Measurements from ENCODE around the gene SLC7A14.

Gene SLC7A14

GRCh38 chr3:170423001-170423615, 162.8 kb downstream of the SLC7A14 start:
- H3K4me2 ChIP-seq (ENCODE audit: low read depth, low read length), result no peak overlapping the region

GRCh38 chr3:170421758-170422157, 164.1 kb downstream of the SLC7A14 start:
- H3K4me1 ChIP-seq (ENCODE audit: low read length), result no peaks in the 10 kb centered on the region
- H3K4me3 ChIP-seq (ENCODE audit: low read length), result no peak overlapping the region
- no peaks in the 10 kb centered on the region for H3F3A ChIP-seq (ENCODE audit: insufficient read depth, low read length)
- no peak overlapping the region for H3K27ac ChIP-seq (ENCODE audit: low read length)
- no peaks in the 10 kb centered on the region for H3K27me3 ChIP-seq (replicated peaks; ENCODE audit: insufficient read depth, low read length)
- H3K9ac ChIP-seq (ENCODE audit: low read length), result no peak overlapping the region
- no peak for TF ChIP-seq EZH2 (optimal IDR thresholded peaks at IDR 0.05; ENCODE audit: low read depth, low read length)
- no peaks in the 10 kb centered on the region for H3K36me3 ChIP-seq (replicated peaks; ENCODE audit: insufficient read depth, low read length)
- H3K9me2 ChIP-seq (replicated peaks; ENCODE audit: insufficient read depth, low read length), result no peaks in the 10 kb centered on the region
- no peaks in the 10 kb centered on the region for H4K20me1 ChIP-seq (ENCODE audit: insufficient read depth, low read length)
- no peaks in the 10 kb centered on the region for H3K9me3 ChIP-seq (replicated peaks; ENCODE audit: insufficient read depth, low read length)
- no peaks in the 10 kb centered on the region for H3K79me2 ChIP-seq (ENCODE audit: low read length)
- H3K4me2 ChIP-seq (ENCODE audit: low read depth, low read length), result no peak overlapping the region
- no peak overlapping the region for H2AFZ ChIP-seq (ENCODE audit: low read length)
- no peak for DNase-seq

More at GRCh38 chr3:170423001-170423615, 162.8 kb downstream of the SLC7A14 start:
- H3F3A ChIP-seq (ENCODE audit: insufficient read depth, low read length), result no peaks in the 10 kb centered on the region
- no peaks in the 10 kb centered on the region for H3K79me2 ChIP-seq (ENCODE audit: low read length)
- no peak for DNase-seq
- H3K27ac ChIP-seq (ENCODE audit: low read length), result no peak overlapping the region
- no peaks in the 10 kb centered on the region for H3K9me3 ChIP-seq (replicated peaks; ENCODE audit: insufficient read depth, low read length)
- H2AFZ ChIP-seq (ENCODE audit: low read length), result no peak overlapping the region
- no peak overlapping the region for H3K9ac ChIP-seq (ENCODE audit: low read length)
- H3K27me3 ChIP-seq (replicated peaks; ENCODE audit: insufficient read depth, low read length), result no peaks in the 10 kb centered on the region
- TF ChIP-seq EZH2phosphoT487 (IDR thresholded peaks at IDR 0.05; ENCODE audit: low read length) (no peak), EZH2 (optimal IDR thresholded peaks at IDR 0.05; ENCODE audit: low read depth, low read length) (no peak)
- TF ChIP-seq, protein P1, sequence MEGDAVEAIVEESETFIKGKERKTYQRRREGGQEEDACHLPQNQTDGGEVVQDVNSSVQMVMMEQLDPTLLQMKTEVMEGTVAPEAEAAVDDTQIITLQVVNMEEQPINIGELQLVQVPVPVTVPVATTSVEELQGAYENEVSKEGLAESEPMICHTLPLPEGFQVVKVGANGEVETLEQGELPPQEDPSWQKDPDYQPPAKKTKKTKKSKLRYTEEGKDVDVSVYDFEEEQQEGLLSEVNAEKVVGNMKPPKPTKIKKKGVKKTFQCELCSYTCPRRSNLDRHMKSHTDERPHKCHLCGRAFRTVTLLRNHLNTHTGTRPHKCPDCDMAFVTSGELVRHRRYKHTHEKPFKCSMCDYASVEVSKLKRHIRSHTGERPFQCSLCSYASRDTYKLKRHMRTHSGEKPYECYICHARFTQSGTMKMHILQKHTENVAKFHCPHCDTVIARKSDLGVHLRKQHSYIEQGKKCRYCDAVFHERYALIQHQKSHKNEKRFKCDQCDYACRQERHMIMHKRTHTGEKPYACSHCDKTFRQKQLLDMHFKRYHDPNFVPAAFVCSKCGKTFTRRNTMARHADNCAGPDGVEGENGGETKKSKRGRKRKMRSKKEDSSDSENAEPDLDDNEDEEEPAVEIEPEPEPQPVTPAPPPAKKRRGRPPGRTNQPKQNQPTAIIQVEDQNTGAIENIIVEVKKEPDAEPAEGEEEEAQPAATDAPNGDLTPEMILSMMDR (IDR thresholded peaks at IDR 0.05; ENCODE audit: low read length), result no peak
- H3K4me1 ChIP-seq (ENCODE audit: low read length), result peaks cover under 1% of the 10 kb centered on the region
- H4K20me1 ChIP-seq (ENCODE audit: insufficient read depth, low read length), result no peaks in the 10 kb centered on the region
- no peak overlapping the region for H3K4me3 ChIP-seq (ENCODE audit: low read length)
- H3K36me3 ChIP-seq (replicated peaks; ENCODE audit: insufficient read depth, low read length), result no peaks in the 10 kb centered on the region
- H3K9me2 ChIP-seq (replicated peaks; ENCODE audit: insufficient read depth, low read length), result no peaks in the 10 kb centered on the region

GRCh38 chr3:170421111-170421641, 164.7 kb downstream of the SLC7A14 start:
- no peak overlapping the region for H3K4me3 ChIP-seq (ENCODE audit: low read length)

More at GRCh38 chr3:170421111-170421641, 164.7 kb downstream of the SLC7A14 start:
- H3K9me2 ChIP-seq (replicated peaks; ENCODE audit: insufficient read depth, low read length), result no peaks in the 10 kb centered on the region
- H3K36me3 ChIP-seq (replicated peaks; ENCODE audit: insufficient read depth, low read length), result no peaks in the 10 kb centered on the region
- H3K27ac ChIP-seq (ENCODE audit: low read length), result no peak overlapping the region
- H3K4me2 ChIP-seq (ENCODE audit: low read depth, low read length), result no peak overlapping the region
- no peaks in the 10 kb centered on the region for H3K27me3 ChIP-seq (replicated peaks; ENCODE audit: insufficient read depth, low read length)
- no peak overlapping the region for H2AFZ ChIP-seq (ENCODE audit: low read length)
- no peaks in the 10 kb centered on the region for H3K9me3 ChIP-seq (replicated peaks; ENCODE audit: insufficient read depth, low read length)
- H4K20me1 ChIP-seq (ENCODE audit: insufficient read depth, low read length), result no peaks in the 10 kb centered on the region
- no peak overlapping the region for H3K9ac ChIP-seq (ENCODE audit: low read length)
- no peaks in the 10 kb centered on the region for H3K79me2 ChIP-seq (ENCODE audit: low read length)
- no peaks in the 10 kb centered on the region for H3K4me1 ChIP-seq (ENCODE audit: low read length)
- H3F3A ChIP-seq (ENCODE audit: insufficient read depth, low read length), result no peaks in the 10 kb centered on the region
- TF ChIP-seq EZH2 (optimal IDR thresholded peaks at IDR 0.05; ENCODE audit: low read depth, low read length) (no peak), EZH2phosphoT487 (IDR thresholded peaks at IDR 0.05; ENCODE audit: low read length) (no peak)
- TF ChIP-seq, protein P1 (IDR thresholded peaks at IDR 0.05; ENCODE audit: low read length), result no peak
- no peak for DNase-seq
